ENCODE results near the gene MCEE.
"Not testable (repeated sequence)": the region's sequence is repeated elsewhere in the genome, so short reads cannot be mapped to it uniquely, and the experiment has no call there.

The MCEE gene

GRCh38 chr2:71130152-71130904 is at the start of gene MCEE, which contains the start of gene MPHOSPH10:
Gene MCEE (minus strand): TSS chr2:71130229. CDS start chr2:71130219, 10 bp downstream.
Gene MPHOSPH10 (plus strand): TSS chr2:71130634. CDS start chr2:71130666, 32 bp downstream.
- peak; percentile 89 for DNase-seq

- DNase-seq: not testable (repeated sequence)
Observed at GRCh38 chr2:71178836-71179235, 48.8 kb upstream of the MCEE start.

- DNase-seq: no peak
Observed at GRCh38 chr2:71174207-71174606, 44.2 kb upstream of the MCEE start.

GRCh38 chr2:71173096-71173495 is 43.1 kb upstream of the MCEE start:
- no peak for DNase-seq

- no peak for DNase-seq
Observed at GRCh38 chr2:71166812-71167211, 36.8 kb upstream of the MCEE start.

- peak; percentile 47 for DNase-seq
Observed at GRCh38 chr2:71157124-71157793, 27.2 kb upstream of the MCEE start.

- no peak for DNase-seq
Observed at GRCh38 chr2:71156573-71156972, 26.5 kb upstream of the MCEE start.

- DNase-seq: no peak
Observed at GRCh38 chr2:71155846-71156245, 25.8 kb upstream of the MCEE start.

- no peak for DNase-seq
Observed at GRCh38 chr2:71154798-71155197, 24.8 kb upstream of the MCEE start.

- no peak for DNase-seq
Observed at GRCh38 chr2:71154279-71154678, 24.2 kb upstream of the MCEE start.

- no peak for DNase-seq
Observed at GRCh38 chr2:71153585-71154224, 23.7 kb upstream of the MCEE start.

- DNase-seq: no peak
Observed at GRCh38 chr2:71151620-71152019, 21.6 kb upstream of the MCEE start.

- no peak for DNase-seq
Observed at GRCh38 chr2:71150082-71150816, 20.2 kb upstream of the MCEE start.

- no peak for DNase-seq
Observed at GRCh38 chr2:71148506-71149063, 18.6 kb upstream of the MCEE start.

GRCh38 chr2:71143782-71144181 is 13.8 kb upstream of the MCEE start:
- DNase-seq: no peak

GRCh38 chr2:71136174-71136573 is 6.1 kb upstream of the MCEE start:
- DNase-seq: no peak

GRCh38 chr2:71133603-71134002 is 3.6 kb upstream of the MCEE start:
- no peak for DNase-seq

GRCh38 chr2:71131387-71132166 is 1.5 kb upstream of the MCEE start:
- DNase-seq: not testable (repeated sequence)

GRCh38 chr2:71130905-71131244 is 846 bp upstream of the MCEE start:
- peak; percentile 24 for DNase-seq

- DNase-seq: no peak
Observed at GRCh38 chr2:71129902-71130151, 202 bp downstream of the MCEE start.

GRCh38 chr2:71129114-71129901 is 721 bp downstream of the MCEE start:
- no peak for DNase-seq

- no peak for DNase-seq
Observed at GRCh38 chr2:71126957-71127356, 3.1 kb downstream of the MCEE start.

Measured in CD4-positive, alpha-beta T cell treated with Interleukin-12 subunit alpha and Interleukin-12 subunit beta, for 1 hour (primary cell).